ENCODE measurements around the gene ABCC1.
"Not testable (repeated sequence)": the region's sequence is repeated elsewhere in the genome, so short reads cannot be mapped to it uniquely, and the experiment has no call there.

ABCC1 gene

GRCh38 chr16:16159662-16160061, 210.2 kb downstream of the ABCC1 start:
- DNase-seq (ENCODE audit: low spot score) = no peak

- no peak for DNase-seq (ENCODE audit: low spot score)
Measured at GRCh38 chr16:16161319-16161718, 211.9 kb downstream of the ABCC1 start.

GRCh38 chr16:16161840-16162239, 212.4 kb downstream of the ABCC1 start:
- not testable (repeated sequence) for DNase-seq (ENCODE audit: low spot score)

- no peak for DNase-seq (ENCODE audit: low spot score)
Measured at GRCh38 chr16:16162591-16162990, 213.2 kb downstream of the ABCC1 start.

- DNase-seq (ENCODE audit: low spot score) = no peak
Measured at GRCh38 chr16:16163109-16163508, 213.7 kb downstream of the ABCC1 start.

- no peak for DNase-seq (ENCODE audit: low spot score)
Measured at GRCh38 chr16:16163571-16163970, 214.2 kb downstream of the ABCC1 start.

GRCh38 chr16:16164243-16164642, 214.8 kb downstream of the ABCC1 start:
- no peak for DNase-seq (ENCODE audit: low spot score)

GRCh38 chr16:16166085-16166484, 216.7 kb downstream of the ABCC1 start:
- DNase-seq (ENCODE audit: low spot score) = no peak

GRCh38 chr16:16166949-16167348, 217.5 kb downstream of the ABCC1 start:
- no peak for DNase-seq (ENCODE audit: low spot score)

- DNase-seq (ENCODE audit: low spot score) = no peak
Measured at GRCh38 chr16:16167927-16168326, 218.5 kb downstream of the ABCC1 start.

GRCh38 chr16:16168431-16168830, 219.0 kb downstream of the ABCC1 start:
- DNase-seq (ENCODE audit: low spot score) = no peak

GRCh38 chr16:16169615-16170014, 220.2 kb downstream of the ABCC1 start:
- no peak for DNase-seq (ENCODE audit: low spot score)

GRCh38 chr16:16171332-16171919, 222.0 kb downstream of the ABCC1 start:
- DNase-seq (ENCODE audit: low spot score) = no peak

- no peak for DNase-seq (ENCODE audit: low spot score)
Measured at GRCh38 chr16:16172991-16173390, 223.6 kb downstream of the ABCC1 start.

- no peak for DNase-seq (ENCODE audit: low spot score)
Measured at GRCh38 chr16:16175296-16175695, 225.9 kb downstream of the ABCC1 start.

- no peak for DNase-seq (ENCODE audit: low spot score)
Measured at GRCh38 chr16:16176328-16176727, 226.9 kb downstream of the ABCC1 start.

GRCh38 chr16:16178455-16179162, 229.2 kb downstream of the ABCC1 start:
- no peak for DNase-seq (ENCODE audit: low spot score)

GRCh38 chr16:16181748-16182147, 232.3 kb downstream of the ABCC1 start:
- DNase-seq (ENCODE audit: low spot score) = not testable (repeated sequence)

- no peak for DNase-seq (ENCODE audit: low spot score)
Measured at GRCh38 chr16:16182918-16183317, 233.5 kb downstream of the ABCC1 start.

- no peak for DNase-seq (ENCODE audit: low spot score)
Measured at GRCh38 chr16:16183562-16183961, 234.1 kb downstream of the ABCC1 start.

GRCh38 chr16:16184594-16184993, 235.2 kb downstream of the ABCC1 start:
- no peak for DNase-seq (ENCODE audit: low spot score)

GRCh38 chr16:16185095-16185494, 235.7 kb downstream of the ABCC1 start:
- DNase-seq (ENCODE audit: low spot score) = no peak

GRCh38 chr16:16186820-16187219, 237.4 kb downstream of the ABCC1 start:
- DNase-seq (ENCODE audit: low spot score) = no peak

GRCh38 chr16:16188827-16189226, 239.4 kb downstream of the ABCC1 start:
- no peak for DNase-seq (ENCODE audit: low spot score)

Measured in CD4-positive, alpha-beta T cell treated with Interleukin-6 at 100 ng/mL for 8 hours (primary cell).